Stimulated activated CD4-positive, alpha-beta T cell treated with anti-CD3 and anti-CD28 coated beads, TNF-alpha, amount 100 ng/mL, for 4 hours (primary cell): ENCODE data around the gene DNMT3L.
"Not testable (repeated sequence)": the region's sequence is repeated elsewhere in the genome, so short reads cannot be mapped to it uniquely, and the experiment has no call there.

ENCODE experiments used
- DNase-seq, 3 experiments: peaks; one replicate each; pipeline ENCODE4 v3.0.0-alpha.2; 2020; ENCODE audit warnings: low read depth in 3 of 3

Gene DNMT3L

GRCh38 chr21:44249204-44250037 lies 12.3 kb downstream of the DNMT3L start:
- DNase-seq, result not testable (repeated sequence)

GRCh38 chr21:44247904-44248303 lies 13.8 kb downstream of the DNMT3L start:
- DNase-seq, result not testable (repeated sequence)

GRCh38 chr21:44243980-44244379 lies 17.7 kb downstream of the DNMT3L start:
- not testable (repeated sequence) for DNase-seq

GRCh38 chr21:44241281-44241680 lies 20.4 kb downstream of the DNMT3L start:
- DNase-seq, result not testable (repeated sequence)

- not testable (repeated sequence) for DNase-seq
Measured at GRCh38 chr21:44240842-44241241, 20.9 kb downstream of the DNMT3L start, which contains the start of gene ICOSLG. TSS of gene ICOSLG (minus strand) at chr21:44240943. CDS start at chr21:44240817, 126 bp downstream.

- DNase-seq, result not testable (repeated sequence)
Measured at GRCh38 chr21:44240353-44240752, 21.3 kb downstream of the DNMT3L start.

GRCh38 chr21:44229561-44229960 lies 32.1 kb downstream of the DNMT3L start:
- DNase-seq, result not testable (repeated sequence)

GRCh38 chr21:44228109-44228508 lies 33.6 kb downstream of the DNMT3L start:
- DNase-seq, result not testable (repeated sequence)

GRCh38 chr21:44227614-44228013 lies 34.1 kb downstream of the DNMT3L start:
- DNase-seq, result not testable (repeated sequence)

GRCh38 chr21:44225605-44226004 lies 36.1 kb downstream of the DNMT3L start:
- DNase-seq, result not testable (repeated sequence)

- DNase-seq, result not testable (repeated sequence)
Measured at GRCh38 chr21:44223334-44223733, 38.4 kb downstream of the DNMT3L start.

- not testable (repeated sequence) for DNase-seq
Measured at GRCh38 chr21:44220674-44221073, 41.0 kb downstream of the DNMT3L start.

- not testable (repeated sequence) for DNase-seq
Measured at GRCh38 chr21:44218461-44218860, 43.2 kb downstream of the DNMT3L start.

GRCh38 chr21:44211978-44212377 lies 49.7 kb downstream of the DNMT3L start:
- DNase-seq, result not testable (repeated sequence)

GRCh38 chr21:44211574-44211973 lies 50.1 kb downstream of the DNMT3L start:
- DNase-seq, result not testable (repeated sequence)

- DNase-seq, result not testable (repeated sequence)
Measured at GRCh38 chr21:44207860-44208646, 53.6 kb downstream of the DNMT3L start.

- not testable (repeated sequence) for DNase-seq
Measured at GRCh38 chr21:44206698-44207676, 54.7 kb downstream of the DNMT3L start.

GRCh38 chr21:44206187-44206586 lies 55.5 kb downstream of the DNMT3L start:
- not testable (repeated sequence) for DNase-seq

- DNase-seq, result not testable (repeated sequence)
Measured at GRCh38 chr21:44202590-44203299, 59.0 kb downstream of the DNMT3L start.

GRCh38 chr21:44199997-44200396 lies 61.7 kb downstream of the DNMT3L start:
- DNase-seq, result not testable (repeated sequence)
